Measurements from ENCODE around the gene ATN1. TPM values are rescaled to one million over a fixed set of nuclear protein-coding genes. Genes with fewer than 3 reads are reported as not detected.

Gene ATN1
- total and polyA plus RNA-seq, 10 donors = 10.1 to 112 (median 73.1) TPM

GRCh38 chr12:6960593-6961277 is 33.0 kb downstream of the ATN1 start:
- intact Hi-C loops (cut with DNase I; ENCODE audit: low total_unique reads) = loop anchor here (10.0 kb wide), 1 partner anchor 96 kb away; the partner anchor contains the start of gene TPI1
- peak in 2 of 3 donors; percentile 53 to 76 for TF ChIP-seq POLR2AphosphoS5 (IDR thresholded peaks at IDR 0.05)
- TF ChIP-seq, protein P1, sequence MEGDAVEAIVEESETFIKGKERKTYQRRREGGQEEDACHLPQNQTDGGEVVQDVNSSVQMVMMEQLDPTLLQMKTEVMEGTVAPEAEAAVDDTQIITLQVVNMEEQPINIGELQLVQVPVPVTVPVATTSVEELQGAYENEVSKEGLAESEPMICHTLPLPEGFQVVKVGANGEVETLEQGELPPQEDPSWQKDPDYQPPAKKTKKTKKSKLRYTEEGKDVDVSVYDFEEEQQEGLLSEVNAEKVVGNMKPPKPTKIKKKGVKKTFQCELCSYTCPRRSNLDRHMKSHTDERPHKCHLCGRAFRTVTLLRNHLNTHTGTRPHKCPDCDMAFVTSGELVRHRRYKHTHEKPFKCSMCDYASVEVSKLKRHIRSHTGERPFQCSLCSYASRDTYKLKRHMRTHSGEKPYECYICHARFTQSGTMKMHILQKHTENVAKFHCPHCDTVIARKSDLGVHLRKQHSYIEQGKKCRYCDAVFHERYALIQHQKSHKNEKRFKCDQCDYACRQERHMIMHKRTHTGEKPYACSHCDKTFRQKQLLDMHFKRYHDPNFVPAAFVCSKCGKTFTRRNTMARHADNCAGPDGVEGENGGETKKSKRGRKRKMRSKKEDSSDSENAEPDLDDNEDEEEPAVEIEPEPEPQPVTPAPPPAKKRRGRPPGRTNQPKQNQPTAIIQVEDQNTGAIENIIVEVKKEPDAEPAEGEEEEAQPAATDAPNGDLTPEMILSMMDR (IDR thresholded peaks at IDR 0.05 in 8 of 11, conservative IDR thresholded peaks at IDR 0.05 in 3 of 11) = peak in 6 of 11 experiments; percentile 12 to 55 (median 28)
- no peak for TF ChIP-seq POLR2A (IDR thresholded peaks at IDR 0.05)
- Histone ChIP-seq H3K9me3 (no peaks in the 10 kb centered on the region), H3K27me3 (replicated peaks in 1 of 7) (no peaks in the 10 kb centered on the region), H3K4me1 (peaks cover 73 to 100% (median 90%) of the 10 kb centered on the region in 6 donors), H3K36me3 (peaks cover 0 to 68% (median 51%) of the 10 kb centered on the region in 6 donors), H3K4me3 (peak overlapping the region in 3 of 8 donors; percentile 17 to 97 (median 30)), H3K27ac (peak overlapping the region; percentile 80 to 99 (median 93))
- DNase-seq = peak; percentile 85
- 61 to 70% (median 64%) methylated on average over 13 of the region's 13 CpGs for WGBS, 5 donors

- Histone ChIP-seq H3K36me3 (peaks cover 0 to 68% (median 51%) of the 10 kb centered on the region in 6 donors), H3K27me3 (replicated peaks in 1 of 7) (no peaks in the 10 kb centered on the region), H3K4me1 (peaks cover 68 to 96% (median 84%) of the 10 kb centered on the region in 6 donors), H3K9me3 (no peaks in the 10 kb centered on the region), H3K4me3 (peak overlapping the region in 2 of 8 donors; percentile 17 to 97), H3K27ac (peak overlapping the region; percentile 80 to 99 (median 93))
- 19 to 31% (median 23%) methylated on average over 23 to 24 of the region's 24 CpGs for WGBS, 5 donors
- DNase-seq = peak; percentile 95
- TF ChIP-seq POLR2AphosphoS5 (IDR thresholded peaks at IDR 0.05) (peak; percentile 71 to 87 (median 76)), POLR2A (IDR thresholded peaks at IDR 0.05) (no peak)
- TF ChIP-seq, protein P1 (IDR thresholded peaks at IDR 0.05 in 8 of 11, conservative IDR thresholded peaks at IDR 0.05 in 3 of 11) = no peak
- intact Hi-C loops (cut with DNase I; ENCODE audit: low total_unique reads) = loop anchor here (10.0 kb wide), 1 partner anchor 96 kb away; the partner anchor contains the start of gene TPI1
Observed at GRCh38 chr12:6961278-6961694, 33.5 kb downstream of the ATN1 start.

GRCh38 chr12:6961695-6962284 is 34.0 kb downstream of the ATN1 start:
- H3K27ac ChIP-seq = peak overlapping the region; percentile 80 to 99 (median 93)
- H3K4me3 ChIP-seq = peak overlapping the region in 2 of 8 donors; percentile 17 to 97
- H3K9me3 ChIP-seq = no peaks in the 10 kb centered on the region
- WGBS, 5 donors = 9 to 28% (median 15%) methylated on average over 16 of the region's 16 CpGs
- TF ChIP-seq POLR2AphosphoS5 (IDR thresholded peaks at IDR 0.05) = peak; percentile 37 to 62 (median 48)
- TF ChIP-seq, protein P1 (IDR thresholded peaks at IDR 0.05 in 8 of 11, conservative IDR thresholded peaks at IDR 0.05 in 3 of 11) = peak in 8 of 11 experiments; percentile 13 to 56 (median 34)
- TF ChIP-seq POLR2A (IDR thresholded peaks at IDR 0.05) = no peak
- H3K27me3 ChIP-seq (replicated peaks in 1 of 7) = no peaks in the 10 kb centered on the region
- H3K36me3 ChIP-seq = peaks cover 0 to 68% (median 51%) of the 10 kb centered on the region in 6 donors
- H3K4me1 ChIP-seq = peaks cover 63 to 91% (median 79%) of the 10 kb centered on the region in 6 donors
- DNase-seq = peak; percentile 91
- intact Hi-C loops (cut with DNase I; ENCODE audit: low total_unique reads) = loop anchor here (10.0 kb wide), 1 partner anchor 97 kb away; the partner anchor contains the start of gene TPI1

All from spleen (tissue), 11 donors.